GM12875 (cell line): ENCODE results near the gene ACVR1B.

Experiments
- H3K4me3 ChIP-seq: one replicate; pipeline ENCODE4 v1.5.1; 2011; ENCODE audit warnings: low read depth, low read length, control low read depth
- CTCF ChIP-seq: IDR thresholded peaks from 2 replicates; pipeline ENCODE4 v1.5.1; 2011; ENCODE audit warnings: low read depth, mild to moderate bottlenecking, control low read depth, inconsistent platforms, low read length, moderate library complexity, borderline replicate concordance; ENCODE audit not compliant: insufficient read depth

Gene ACVR1B

GRCh38 chr12:51951199-51951842 lies at the start of gene ACVR1B:
Gene ACVR1B, plus strand, starts transcription at chr12:51951699. Its CDS starts 45 bp downstream, at chr12:51951744.
- no peak for TF ChIP-seq CTCF

GRCh38 chr12:51901881-51902280 lies 49.6 kb upstream of the ACVR1B start:
- TF ChIP-seq CTCF = no peak
- H3K4me3 ChIP-seq = no peak overlapping the region

More at GRCh38 chr12:51951199-51951842, at the start of gene ACVR1B:
- H3K4me3 ChIP-seq = peak within 1 kb of the TSS; percentile 38

DNA sequence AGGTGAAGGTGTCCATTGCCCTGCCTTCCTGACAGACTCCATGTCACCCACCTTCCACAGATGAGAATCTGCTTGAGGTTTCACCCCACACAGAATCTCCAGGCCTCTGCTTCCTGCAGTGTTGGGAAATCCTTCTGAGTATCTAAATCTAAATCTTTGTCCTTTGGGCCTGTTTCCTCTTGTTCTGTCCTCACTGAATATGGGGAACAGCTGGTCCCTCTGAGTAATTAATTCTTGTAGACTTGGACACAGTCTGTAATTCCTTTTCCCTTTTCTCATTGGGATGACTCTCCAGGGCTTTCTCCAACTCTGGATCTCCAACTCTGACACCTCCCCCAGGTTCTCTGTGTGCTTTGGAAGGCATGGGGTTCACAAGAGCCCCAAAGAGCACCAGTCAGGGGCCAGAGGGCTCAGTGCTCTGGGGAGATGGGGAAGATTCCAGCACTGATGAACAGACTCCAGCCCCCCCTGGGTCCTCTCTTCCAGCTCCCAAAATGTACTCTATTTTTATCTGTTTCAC lies 46.5 kb upstream of the ACVR1B start:
- TF ChIP-seq CTCF = no peak
- no peak overlapping the region for H3K4me3 ChIP-seq

DNA sequence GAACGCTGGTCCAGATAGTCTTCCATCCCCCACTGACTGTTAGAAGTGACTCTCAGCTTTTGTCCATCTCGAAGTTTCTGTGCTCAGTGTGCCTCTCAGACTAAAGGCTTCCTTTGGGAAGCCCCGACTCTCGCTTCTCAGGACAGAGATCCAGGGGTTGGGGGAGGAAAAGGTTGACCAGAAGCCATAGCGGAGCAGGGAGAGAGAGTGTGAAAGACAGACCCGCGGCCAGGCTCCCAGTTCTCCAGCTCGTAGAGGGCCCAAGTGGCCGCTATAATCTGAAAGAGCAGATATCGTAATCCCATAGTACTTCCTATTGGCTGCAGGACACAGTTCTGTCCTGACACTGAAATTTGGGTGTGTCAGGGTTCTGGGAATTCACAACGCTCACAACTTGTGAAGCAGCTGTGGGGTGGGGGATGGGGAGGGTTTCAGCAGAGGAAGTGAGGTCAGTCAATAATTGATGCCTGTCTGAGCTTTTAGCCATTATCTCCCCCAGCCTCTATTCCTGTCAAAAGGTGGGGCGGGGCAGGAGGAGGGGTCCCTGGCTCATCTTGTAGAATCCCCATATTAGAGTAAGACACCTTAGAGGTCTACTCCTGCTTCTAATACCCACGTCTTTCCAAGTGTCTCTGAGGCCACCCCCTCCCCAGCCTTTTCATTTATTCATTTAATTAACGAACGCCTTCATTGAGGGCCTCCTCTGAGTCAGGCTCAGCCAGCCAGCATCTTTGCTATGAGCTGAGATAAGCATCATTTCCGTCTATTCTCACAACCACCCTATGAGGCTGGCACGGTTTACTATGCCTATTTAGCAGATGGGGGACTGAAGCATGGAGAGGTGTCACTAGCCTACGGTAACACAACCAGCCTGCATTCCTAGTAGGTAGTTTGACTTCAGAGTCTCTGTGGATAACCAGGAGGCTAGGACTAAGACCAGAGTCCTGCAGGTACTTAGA lies 45.7 kb upstream of the ACVR1B start:
- TF ChIP-seq CTCF = no peak
- H3K4me3 ChIP-seq = no peak overlapping the region

GRCh38 chr12:51906430-51907082 lies 44.9 kb upstream of the ACVR1B start:
- H3K4me3 ChIP-seq = no peak overlapping the region
- no peak for TF ChIP-seq CTCF

DNA sequence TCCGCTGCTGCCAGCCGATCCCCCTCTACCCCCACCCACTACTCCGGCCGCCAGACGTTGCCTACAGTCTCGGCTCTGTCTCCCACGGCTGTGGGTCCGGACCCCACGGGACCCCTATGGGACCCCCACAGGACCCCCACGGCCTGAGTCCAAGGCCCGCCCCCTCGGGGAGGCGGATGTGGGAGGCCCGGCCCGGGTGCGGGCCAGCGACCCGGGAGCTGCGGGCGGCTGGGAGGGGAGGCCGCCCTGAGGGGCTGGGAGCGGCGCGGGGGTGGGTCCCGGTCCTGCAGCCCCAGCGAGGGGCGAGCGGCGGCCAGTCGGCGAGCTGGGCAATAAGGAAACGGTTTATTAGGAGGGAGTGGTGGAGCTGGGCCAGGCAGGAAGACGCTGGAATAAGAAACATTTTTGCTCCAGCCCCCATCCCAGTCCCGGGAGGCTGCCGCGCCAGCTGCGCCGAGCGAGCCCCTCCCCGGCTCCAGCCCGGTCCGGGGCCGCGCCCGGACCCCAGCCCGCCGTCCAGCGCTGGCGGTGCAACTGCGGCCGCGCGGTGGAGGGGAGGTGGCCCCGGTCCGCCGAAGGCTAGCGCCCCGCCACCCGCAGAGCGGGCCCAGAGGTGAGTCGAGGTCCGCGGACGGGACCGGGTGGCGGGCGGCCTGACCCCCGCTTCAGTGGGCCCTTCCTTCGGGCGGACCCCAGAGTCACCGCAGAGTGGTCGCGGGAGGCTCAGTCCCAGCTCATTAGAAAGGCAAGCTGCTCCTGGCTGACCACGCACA lies 44.2 kb upstream of the ACVR1B start, which contains the start of gene ACVRL1:
Gene ACVRL1, plus strand, starts transcription at position 422 of the 773 bp plus-strand sequence. CDS start 4,971 bp downstream, outside the sequence.
- no peak for TF ChIP-seq CTCF
- no peak within 1 kb of the TSS for H3K4me3 ChIP-seq
